Left renal cortex interstitium (tissue), 4 donors: ENCODE measurements around the gene RPRD1B. TPM values are rescaled to one million over a fixed set of nuclear protein-coding genes. Genes with fewer than 3 reads are reported as not detected.
"Not testable (repeated sequence)": the region's sequence is repeated elsewhere in the genome, so short reads cannot be mapped to it uniquely, and the experiment has no call there.

ENCODE experiments used
- DNase-seq, 4 donors: peaks; one replicate each; pipeline ENCODE4 v3.0.0-alpha.2; 2013; ENCODE audit warnings: low read depth in 4 of 4, low spot score in 2 of 4, missing footprints in 1 of 4
- polyA plus RNA-seq, 4 donors: library from polyadenylated mRNA; unstranded; fragments of 120-200 nt; gene quantifications; one replicate each; pipeline ENCODE4 v1.2.1, GENCODE V29; 2013; ENCODE audit not compliant: insufficient read length in 4 of 4

RPRD1B gene
- polyA plus RNA-seq, 4 donors: 35.3 to 41.6 (median 37.7) TPM

DNA sequence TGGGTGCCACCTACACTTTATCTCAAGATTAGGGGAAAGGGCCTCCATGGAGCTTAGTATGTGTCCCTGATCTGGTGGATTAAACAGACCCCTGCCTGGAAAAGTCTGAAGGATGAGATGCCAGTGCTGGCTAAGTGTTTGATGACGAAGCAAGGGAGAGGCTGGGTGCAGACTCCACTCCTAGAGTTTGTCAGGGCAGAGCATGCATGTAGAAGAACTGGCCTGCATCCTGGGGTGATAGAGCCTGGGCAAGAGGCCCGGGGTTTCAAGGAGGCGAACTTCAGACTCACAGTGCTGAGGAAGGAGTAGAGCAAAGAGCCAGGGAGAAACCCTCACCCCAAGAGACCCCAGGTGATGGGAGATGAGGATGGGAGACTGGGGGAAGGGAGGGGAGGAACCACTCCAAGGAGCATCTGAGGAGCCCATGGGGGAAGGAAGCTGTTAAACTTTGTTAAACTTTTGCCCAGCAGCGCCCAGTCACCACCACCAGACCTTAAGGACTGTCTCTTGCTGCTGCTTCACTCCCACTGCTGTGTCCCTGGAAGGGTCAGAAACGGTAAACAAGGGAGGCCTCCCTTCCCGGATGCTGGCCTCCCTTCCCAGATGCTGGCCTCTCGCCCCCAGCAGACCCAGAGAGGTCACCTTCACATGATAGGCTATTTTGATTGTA, 61.6 kb downstream of the RPRD1B start:
- DNase-seq: no peak

DNA sequence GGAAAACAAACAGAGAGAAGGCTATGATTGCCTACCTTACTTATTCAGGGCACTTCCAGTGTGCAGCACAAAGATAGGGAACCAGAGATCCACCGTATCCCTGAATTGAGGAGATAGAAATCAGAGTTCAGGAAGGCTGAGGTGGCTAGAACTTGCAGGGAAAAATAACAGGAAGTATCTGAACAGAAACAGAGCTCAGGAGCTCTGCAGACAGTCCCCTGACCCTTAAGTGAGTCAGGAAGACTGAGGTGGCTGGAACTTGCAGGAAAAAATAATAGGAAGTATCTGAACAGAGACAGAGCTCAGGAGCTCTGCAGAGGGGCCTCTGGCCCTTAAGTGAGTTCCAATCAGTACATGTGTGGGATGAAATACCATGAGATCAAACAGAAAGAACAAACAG, 65.4 kb downstream of the RPRD1B start:
- DNase-seq: no peak

DNA sequence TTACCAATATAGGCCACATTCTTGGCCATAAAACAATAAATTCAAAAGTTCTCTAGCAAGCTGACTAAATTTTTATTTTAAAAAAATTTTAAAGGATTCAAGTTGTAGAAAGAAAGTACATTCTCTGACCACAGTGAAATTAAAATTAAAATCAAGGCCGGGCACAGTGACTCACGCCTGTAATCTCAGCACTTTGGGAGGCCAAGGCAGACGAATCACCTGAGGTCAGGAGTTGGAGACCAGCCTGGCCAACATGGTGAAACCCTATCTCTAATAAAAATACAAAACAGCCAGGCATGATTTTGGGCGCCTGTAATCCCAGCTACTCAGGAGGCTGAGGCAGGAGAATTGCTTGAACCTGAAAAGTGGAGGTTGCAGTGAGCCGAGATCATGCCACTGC, 68.7 kb downstream of the RPRD1B start:
- not testable (repeated sequence) for DNase-seq

DNA sequence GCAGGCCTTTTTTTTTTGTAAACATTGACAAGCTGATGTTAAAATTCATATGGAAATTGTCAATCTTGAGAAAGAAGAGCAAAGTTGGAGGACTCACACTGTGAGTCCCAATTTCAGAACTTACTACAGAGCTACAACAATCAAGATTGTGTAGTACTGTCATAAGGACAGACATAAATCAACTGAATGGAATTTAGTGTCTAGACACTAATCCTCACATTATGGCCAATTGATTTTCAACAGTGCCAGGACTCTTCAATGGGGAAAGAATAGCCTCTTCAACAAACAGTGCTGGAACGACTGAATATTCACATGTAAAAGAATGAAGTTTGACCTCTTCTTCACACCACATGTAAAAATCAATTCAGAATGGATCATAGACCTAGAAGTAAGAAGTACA, 70.7 kb downstream of the RPRD1B start:
- DNase-seq: no peak

DNA sequence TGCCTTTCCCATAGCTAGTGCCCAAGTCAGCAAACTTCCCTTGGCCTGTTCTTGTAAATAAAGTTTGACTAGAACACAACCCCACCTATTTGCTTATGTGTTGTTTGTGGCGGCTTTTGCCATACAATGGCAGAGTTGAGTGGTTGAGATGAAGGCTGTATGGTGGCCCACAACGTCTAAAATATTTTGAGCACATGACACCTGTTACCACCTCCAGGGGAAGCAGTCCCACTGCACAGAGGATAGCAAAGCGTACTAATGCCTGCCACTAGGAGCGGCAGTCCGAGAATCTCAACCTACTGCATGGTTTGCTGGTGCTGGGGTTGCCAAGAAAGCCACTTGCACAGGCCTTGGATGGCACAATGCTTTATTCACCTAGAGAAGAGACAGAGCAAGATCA, 72.9 kb downstream of the RPRD1B start:
- DNase-seq: no peak

DNA sequence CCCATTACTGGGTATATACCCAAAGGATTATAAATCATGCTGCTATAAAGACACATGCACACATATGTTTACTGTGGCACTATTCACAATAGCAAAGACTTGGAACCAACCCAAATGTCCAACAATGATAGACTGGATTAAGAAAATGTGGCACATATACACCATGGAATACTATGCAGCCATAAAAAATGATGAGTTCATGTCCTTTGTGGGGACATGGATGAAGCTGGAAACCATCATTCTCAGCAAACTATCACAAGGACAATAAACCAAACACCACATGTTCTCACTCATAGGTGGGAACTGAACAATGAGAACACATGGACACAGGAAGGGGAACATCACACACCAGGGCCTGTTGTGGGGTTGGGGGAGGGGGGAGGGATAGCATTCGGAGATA, 73.8 kb downstream of the RPRD1B start:
- DNase-seq: not testable (repeated sequence)

DNA sequence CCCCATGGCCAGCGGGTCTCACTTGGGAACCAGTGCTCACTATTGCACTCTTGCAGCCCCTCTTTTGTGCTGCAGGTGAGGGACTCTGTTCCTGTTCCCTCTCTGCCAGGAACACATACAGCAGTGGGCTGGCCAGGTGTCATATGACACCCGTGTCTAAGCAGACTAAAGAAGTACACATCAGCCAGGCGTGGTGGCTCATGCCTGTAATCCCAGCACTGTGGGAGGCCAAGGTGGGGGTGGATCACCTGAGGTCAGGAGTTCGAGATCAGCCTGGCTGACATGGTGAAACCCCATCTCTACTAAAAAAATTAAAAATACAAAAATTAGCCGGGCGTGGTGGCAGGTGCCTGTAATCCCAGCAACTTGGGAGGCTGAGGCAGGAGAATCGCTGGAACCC, 74.4 kb downstream of the RPRD1B start:
- DNase-seq: not testable (repeated sequence)

DNA sequence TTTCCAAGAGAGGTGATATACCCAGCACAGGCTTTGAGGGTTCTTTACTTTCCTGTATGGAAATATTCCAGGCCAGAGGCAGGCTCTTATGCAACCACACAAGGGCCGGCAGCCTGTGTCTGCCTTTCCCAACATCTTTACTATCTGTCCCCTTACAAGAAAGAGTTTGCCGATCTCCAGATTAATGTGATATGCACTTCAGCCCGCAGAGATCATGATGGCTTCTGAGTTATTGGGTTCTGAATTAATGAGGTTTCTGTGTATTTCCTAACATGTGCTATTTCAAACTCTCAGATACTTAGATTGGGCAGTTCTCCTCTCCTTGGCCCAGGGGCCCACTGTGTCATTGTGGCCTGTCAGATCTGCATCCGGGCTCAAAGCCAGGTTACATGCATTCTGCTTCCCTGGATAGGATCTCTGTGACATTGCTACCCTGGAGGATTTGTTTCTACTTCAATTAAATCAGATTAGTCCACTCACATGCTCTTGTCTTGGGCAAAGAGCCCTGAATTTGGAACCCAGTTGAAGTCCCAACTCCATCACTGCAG, 75.0 kb downstream of the RPRD1B start:
- no peak for DNase-seq

DNA sequence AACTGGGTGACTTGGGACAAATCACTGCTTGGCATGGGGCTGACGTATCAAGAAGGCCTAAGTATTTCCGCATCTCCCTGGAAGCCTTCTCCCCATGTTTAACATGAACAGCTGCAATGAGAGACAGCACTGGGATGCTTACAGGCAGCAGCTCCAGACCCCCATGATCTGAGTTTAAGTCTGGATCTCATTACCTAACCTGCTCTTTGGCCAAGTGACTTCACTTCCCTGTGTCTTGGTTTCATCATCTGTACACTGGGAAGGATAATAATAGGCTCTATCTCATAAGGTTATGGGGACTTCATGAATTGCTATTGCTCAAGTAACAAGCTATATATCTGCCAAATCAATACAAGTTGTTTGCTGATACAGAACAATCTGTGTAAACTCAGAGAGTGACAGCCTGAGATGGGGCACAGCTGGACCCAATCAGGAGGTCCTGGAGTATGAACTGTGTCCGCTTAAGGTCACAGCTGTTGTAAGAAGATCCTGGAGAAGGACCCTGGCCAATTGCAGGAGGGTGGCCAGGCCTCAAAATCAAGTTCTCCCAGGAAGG, 75.5 kb downstream of the RPRD1B start:
- peak in 1 of 4 donors; percentile 48 for DNase-seq

DNA sequence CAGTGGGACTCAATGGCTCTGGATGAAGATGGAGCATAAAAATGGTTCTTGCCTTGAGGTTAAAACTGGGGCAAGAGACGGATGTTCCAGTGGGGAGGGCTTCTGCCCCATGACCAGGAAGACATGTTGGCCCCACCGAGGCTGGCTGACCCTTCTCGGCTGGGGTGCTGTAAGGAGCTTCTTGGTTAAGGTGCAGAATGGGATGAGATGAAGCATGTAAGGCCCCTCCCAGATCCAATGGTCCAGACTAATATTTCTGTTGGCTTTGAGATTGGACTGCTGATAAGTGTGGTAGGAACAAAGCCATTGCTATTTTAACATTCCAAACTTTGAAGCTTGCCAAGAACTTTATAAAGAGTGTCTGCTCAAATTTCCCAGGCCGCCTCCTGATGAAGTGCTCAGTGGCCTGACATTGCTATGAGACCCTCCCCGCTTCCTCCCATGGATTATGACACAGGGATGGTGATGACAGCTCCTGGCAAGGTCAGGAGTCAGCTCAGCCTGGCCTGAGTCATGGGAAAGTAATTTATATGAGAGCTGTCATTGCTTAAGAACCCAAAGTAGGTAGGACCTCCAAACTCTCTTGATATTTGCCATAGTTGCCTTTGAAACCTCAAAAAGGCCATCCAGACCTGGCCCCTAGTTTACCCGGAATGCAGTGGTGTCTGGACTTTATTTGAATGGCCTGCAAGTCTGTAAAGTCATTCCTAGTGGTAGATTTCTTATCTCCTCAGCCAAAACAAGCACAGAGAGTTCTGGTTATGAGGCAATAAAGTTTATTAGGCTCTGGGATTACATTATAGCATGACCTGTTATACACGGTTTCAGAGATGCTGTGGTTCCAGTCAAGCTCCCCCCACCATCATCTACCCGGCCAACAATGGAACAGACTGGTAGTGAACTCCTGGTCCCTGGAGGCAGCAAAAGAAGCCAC, 76.3 kb downstream of the RPRD1B start:
- peak in 1 of 4 donors; percentile 26 for DNase-seq

DNA sequence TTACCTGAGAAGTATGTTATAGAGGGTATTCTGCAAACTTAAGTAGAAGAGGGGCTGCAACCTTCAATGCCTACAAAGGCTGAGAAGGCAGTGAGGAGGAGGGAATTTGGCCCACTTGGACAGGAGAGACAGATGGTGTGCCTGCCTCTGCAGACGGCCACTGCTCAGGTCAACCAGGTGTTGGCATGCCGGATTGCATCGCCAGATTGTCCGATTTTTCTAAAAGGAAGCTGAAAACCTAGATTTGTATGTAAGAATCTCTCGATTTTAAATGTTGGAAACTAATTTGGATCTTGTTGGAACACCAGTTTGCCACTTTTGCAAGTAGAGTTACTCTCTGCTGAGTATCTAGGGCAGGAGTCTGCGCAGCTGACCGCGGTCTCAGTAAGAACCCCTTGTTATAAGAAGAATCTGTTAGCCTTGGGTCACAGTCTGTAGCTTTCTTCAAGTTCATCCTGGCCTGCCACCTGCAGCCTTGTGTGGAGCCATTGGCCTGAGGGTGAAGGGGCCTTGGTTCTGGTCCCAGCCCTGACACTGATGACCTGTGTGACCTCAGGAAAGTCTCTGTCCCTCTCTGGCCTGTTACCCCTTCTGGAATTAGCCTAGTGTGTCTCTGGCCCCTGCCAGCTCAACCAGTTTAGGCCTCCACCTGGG, 77.1 kb downstream of the RPRD1B start:
- no peak for DNase-seq

DNA sequence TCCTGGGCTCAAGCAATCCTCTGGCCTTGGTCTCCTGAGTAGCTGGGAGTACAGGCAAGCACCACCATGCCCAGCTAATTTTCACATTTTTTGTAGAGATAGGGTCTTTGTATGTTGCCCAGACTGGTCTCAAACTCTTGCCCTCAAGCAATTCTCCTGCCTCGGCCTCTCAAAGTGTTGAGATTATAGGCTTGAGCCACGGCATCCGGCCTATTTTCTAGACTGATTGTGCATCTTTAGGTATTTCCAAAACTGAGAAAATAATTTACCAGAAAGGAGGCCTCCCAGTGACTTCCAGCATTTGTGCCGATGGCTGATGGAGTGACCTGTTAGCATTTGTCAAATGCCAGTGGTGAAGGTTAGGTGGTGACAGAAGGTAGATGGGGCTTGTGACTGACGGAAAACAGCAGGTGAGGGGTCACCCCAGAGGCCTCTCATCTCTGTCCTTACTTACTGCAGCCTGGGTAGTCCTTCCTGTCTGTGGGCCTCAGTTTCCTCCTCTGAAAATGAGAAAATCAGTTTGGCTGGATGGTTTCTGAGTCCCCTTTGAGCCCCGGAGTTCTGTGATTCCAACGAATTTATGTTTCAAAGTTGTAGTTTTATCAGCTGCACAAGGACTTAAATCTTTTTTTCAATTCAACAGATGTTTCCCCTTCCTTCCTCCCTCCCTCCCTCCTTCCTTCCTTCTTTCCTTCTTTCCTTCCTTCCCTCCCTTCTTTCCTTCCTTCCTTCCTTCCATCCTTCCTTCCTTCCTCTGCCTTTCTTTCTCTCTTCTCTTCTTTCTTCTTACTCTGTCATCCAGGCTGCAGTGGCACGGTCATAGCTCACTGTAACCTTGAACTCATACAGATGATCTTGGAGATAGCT, 78.1 kb downstream of the RPRD1B start:
- DNase-seq: no peak

DNA sequence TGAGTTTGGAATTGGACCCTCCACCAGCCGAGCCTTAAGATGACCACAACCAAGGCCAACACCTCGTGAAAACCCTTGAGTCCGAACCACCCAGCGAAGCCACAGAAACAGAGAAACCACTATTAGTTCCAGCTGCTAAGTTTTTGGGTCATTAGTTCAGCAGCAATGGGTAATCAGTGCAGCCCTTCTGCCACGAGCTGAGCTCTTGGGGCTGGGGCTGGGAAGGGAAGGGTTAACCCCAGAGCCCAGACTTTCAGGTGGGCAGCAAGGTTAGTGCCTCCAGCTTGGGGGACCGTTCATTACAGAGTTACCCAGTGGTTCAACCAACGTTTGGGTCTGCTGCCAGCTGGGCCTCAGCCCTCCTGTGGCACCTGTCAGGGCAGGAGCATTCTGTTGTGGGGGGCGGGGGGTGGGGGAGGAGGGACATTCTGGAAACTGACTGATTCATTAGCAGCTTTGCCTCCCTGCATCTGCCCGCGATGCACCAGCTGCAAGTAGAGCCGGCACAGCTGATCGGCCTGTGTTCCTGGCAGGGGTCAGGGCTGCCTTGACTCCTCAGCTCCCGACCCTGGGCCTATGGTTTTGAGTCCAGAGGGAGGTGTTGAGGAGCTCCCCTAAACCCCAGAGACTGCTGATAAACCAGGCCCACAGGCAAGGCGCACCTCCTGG, 78.8 kb downstream of the RPRD1B start:
- DNase-seq: no peak

DNA sequence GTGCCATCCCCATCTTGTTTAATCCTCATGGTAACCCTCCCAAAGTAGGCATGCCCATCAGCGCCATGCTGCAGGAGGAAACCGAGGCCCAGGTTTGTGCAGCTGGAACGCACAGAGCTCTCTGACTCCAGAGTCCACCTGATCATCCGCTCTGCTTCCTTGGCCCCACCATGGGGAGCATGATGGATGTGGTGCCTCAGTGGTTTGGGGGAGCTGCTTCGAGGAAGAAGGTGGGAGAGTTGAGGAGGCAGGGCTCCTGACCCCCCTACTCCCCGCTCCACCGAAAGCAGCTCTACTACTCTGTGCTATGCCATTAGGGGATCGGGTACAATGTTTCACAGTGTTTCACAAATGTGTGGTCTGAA, 79.4 kb downstream of the RPRD1B start:
- DNase-seq: no peak

DNA sequence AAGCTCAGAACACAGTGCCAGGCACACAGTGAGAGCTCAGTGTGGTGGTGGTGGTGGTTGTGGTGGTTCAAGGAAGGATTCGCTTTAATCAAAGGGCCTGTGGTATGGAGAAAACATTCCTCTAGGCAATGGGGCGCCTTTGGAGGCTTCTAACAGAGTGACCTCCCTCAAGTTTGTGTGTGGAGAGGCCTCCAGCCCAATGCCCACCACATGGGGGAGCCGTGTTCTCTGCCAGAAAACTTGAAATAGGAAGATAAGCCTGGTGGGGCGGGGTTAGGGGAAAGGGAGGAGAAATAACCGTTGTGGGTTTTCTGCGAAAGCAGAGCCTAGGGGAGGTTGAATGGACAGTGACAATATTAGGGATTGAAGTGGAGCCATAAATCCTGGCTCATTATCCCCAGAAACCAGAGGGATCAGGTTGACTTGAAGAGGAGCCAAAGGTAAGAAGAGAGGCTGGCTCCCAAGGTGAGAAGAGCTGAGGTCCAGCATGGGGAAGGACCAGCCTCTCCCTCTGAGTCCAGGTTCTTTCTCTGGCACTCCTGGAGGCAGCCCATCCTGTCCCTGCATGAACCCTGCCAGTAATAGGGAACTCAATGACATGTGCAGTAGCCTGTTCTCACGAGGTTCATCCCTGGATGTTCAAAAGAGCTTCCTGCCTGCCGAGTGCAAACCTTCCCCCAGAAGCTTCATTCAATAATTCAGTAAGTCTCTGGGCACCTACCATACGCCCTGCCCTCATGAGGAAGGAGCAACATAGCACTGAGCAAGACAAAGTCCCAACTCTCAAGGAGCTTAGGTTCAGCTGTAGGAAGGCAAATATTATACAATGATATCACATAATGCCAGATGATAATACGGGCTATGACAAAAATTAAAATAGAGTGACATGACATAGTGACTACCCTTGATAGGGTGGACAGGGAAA, 80.1 kb downstream of the RPRD1B start:
- no peak for DNase-seq

DNA sequence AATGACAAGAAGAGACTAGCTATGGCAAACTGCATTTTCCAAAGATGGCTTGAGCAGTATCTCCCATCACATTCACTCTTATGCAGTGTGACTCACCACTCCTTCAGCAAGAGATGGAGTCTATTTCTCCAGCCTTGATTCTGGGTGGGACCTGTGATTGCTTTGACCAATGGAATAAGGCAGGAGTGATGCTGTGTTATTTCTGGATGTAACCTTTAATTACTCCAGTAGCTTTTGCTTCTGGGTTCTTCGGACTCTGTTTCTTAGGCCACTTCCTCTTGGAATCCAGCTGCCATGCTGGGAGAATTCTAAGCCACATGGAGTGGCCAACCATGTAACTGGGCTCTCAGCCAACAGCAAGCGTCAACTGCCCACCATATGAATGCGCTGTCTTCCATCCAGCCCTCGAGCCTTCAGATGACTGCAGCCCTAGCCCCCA, 80.8 kb downstream of the RPRD1B start:
- DNase-seq: no peak

DNA sequence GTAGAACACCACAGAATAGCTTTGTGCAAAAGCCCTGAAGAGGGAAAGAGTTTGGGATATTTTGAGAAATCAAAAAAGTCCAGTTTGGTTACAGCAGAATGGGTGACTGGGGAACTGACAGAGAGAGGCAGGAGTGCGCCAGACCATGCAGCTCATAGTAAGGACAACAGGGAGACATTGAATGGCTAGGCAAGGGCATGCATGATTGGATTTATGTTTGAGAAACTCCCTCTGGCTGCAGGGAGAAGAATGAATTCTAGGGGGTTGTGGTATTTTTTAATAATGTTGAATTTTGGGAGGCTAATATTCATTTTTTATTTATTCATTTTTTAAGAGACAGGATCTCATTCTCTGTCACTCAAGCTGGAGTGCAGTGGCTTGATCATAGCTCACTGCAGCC, 81.7 kb downstream of the RPRD1B start:
- no peak for DNase-seq

DNA sequence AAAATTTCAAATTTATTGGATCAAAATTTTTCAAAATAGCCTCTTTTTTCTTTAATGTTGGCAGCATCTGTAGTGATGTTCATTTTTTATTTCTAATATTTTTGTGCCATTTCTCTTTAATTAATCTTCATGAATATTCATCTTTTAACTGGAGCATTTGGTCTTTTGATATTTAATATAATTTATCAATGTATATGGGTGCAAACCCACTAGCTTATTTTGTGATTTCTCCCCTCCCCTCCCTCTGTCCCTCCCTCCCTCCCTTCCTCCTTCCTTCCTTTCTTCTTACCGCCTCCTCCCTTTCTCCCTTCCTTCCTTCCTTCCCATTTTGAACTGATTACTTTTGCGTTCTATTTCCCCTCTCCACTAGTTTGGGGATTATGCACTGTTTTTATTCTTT, 82.3 kb downstream of the RPRD1B start:
- no peak for DNase-seq
